ENCODE results near the gene EYS.

DNA sequence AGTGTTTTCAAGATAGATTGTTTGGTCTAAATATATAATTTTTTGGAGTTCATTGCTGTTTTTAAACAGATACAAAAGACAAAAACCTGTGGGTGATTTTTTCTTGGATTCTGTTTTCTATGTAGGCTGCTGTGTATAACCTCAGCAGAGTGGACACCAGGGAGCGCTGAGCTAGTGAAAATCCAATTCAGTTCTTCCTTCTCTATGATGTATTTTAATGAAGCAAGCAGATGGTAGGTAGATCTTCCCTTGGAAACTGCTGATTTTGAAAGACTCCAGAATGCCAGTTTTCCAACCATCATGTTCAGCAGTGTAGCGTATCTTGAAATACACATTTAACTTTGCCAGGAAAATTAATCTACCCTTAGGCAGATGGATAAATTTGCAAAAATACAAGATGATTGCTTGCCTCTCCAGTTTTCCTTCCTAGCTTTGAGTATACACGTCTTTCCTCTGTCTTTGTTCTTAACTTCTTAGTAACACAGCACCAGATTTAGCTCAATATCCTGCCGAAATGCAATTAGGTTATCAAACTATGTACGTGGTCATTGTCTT is 1893.4 kb downstream of the EYS start:
- TF ChIP-seq POLR2A (IDR thresholded peaks at IDR 0.05) (no peak), POLR2AphosphoS5 (IDR thresholded peaks at IDR 0.05) (no peak)
- TF ChIP-seq, protein P1, sequence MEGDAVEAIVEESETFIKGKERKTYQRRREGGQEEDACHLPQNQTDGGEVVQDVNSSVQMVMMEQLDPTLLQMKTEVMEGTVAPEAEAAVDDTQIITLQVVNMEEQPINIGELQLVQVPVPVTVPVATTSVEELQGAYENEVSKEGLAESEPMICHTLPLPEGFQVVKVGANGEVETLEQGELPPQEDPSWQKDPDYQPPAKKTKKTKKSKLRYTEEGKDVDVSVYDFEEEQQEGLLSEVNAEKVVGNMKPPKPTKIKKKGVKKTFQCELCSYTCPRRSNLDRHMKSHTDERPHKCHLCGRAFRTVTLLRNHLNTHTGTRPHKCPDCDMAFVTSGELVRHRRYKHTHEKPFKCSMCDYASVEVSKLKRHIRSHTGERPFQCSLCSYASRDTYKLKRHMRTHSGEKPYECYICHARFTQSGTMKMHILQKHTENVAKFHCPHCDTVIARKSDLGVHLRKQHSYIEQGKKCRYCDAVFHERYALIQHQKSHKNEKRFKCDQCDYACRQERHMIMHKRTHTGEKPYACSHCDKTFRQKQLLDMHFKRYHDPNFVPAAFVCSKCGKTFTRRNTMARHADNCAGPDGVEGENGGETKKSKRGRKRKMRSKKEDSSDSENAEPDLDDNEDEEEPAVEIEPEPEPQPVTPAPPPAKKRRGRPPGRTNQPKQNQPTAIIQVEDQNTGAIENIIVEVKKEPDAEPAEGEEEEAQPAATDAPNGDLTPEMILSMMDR (IDR thresholded peaks at IDR 0.05) = no peak

Data from breast epithelium (tissue), 3 donors.